WTC11 (cell line): Measurements from ENCODE around the gene CD276. TPM values are rescaled to one million over a fixed set of nuclear protein-coding genes. Genes with fewer than 3 reads are reported as not detected.

Source experiments
- ATAC-seq: fragments of 200-7000 bp; cut with Tn5 transposase; 2 replicates; pipeline ENCODE4 v1.10.0; 2021; ENCODE audit warnings: mild to moderate bottlenecking, moderate library complexity
- CTCF ChIA-PET: fragments of 300-600 bp; sonication (Branson Sonifier 250); formaldehyde crosslinking; loops from one replicate; lab custom pipeline; 2021; ENCODE audit warnings: antibody characterized with exemption; lab: Charles Lee
- POLR2A ChIA-PET: fragments of 350-600 bp; sonication (Branson Sonifier 250); formaldehyde crosslinking; loops from one replicate; lab custom pipeline; 2021; ENCODE audit warnings: antibody characterized with exemption; lab: Charles Lee
- DNase-seq: peaks from one replicate; pipeline ENCODE4 v3.0.0; 2021; ENCODE audit warnings: low spot score
- H3K27ac Mint-ChIP-seq: 2 replicates; pipeline ENCODE4 v1.8.0; 2021; ENCODE audit warnings: mixed read lengths
- H3K27me3 Mint-ChIP-seq: 2 replicates; pipeline ENCODE4 v1.8.0; 2021; ENCODE audit warnings: low read depth, mild to moderate bottlenecking, moderate library complexity, mixed read lengths
- H3K36me3 Mint-ChIP-seq: 2 replicates; pipeline ENCODE4 v1.8.0; 2021; ENCODE audit warnings: mixed read lengths
- H3K4me1 Mint-ChIP-seq: 2 replicates; pipeline ENCODE4 v1.8.0; 2022; ENCODE audit warnings: mixed read lengths
- H3K4me3 Mint-ChIP-seq: 2 replicates; pipeline ENCODE4 v1.8.0; 2021; ENCODE audit warnings: mild to moderate bottlenecking, moderate library complexity, mixed read lengths
- H3K9me3 Mint-ChIP-seq: 2 replicates; pipeline ENCODE4 v1.8.0; 2021; ENCODE audit warnings: mixed read lengths
- FOXK1 ChIP-seq: sonication (generic); formaldehyde crosslinking; IDR thresholded peaks from 2 replicates; pipeline ENCODE4 v1.8.0; 2022; ENCODE audit warnings: mild to moderate bottlenecking, moderate library complexity, missing genetic modification reagents
- FOXP1 ChIP-seq: sonication (generic); formaldehyde crosslinking; IDR thresholded peaks from 2 replicates; pipeline ENCODE4 v1.8.0; 2022; ENCODE audit warnings: missing genetic modification reagents, mild to moderate bottlenecking, moderate library complexity, borderline replicate concordance
- HMGXB4 ChIP-seq: sonication (generic); formaldehyde crosslinking; IDR thresholded peaks from 2 replicates; pipeline ENCODE4 v1.8.1; 2023; ENCODE audit warnings: mild to moderate bottlenecking, moderate library complexity, missing genetic modification reagents
- JAZF1 ChIP-seq: fragments of 250-450 bp; sonication (Bioruptor Pico); IDR thresholded peaks from 2 replicates; pipeline ENCODE4 v1.9.0; 2021; ENCODE audit warnings: moderate library complexity, mild to moderate bottlenecking, inconsistent platforms
- MYBL2 ChIP-seq: sonication (generic); formaldehyde crosslinking; IDR thresholded peaks from 2 replicates; pipeline ENCODE4 v1.8.1; 2023; ENCODE audit warnings: mild to moderate bottlenecking, moderate library complexity, missing genetic modification reagents
- PRRX2 ChIP-seq: fragments of 250-450 bp; sonication (Bioruptor Pico); IDR thresholded peaks from 2 replicates; pipeline ENCODE4 v1.8.0; 2021; ENCODE audit warnings: mild to moderate bottlenecking
- TCF7 ChIP-seq: sonication (generic); formaldehyde crosslinking; IDR thresholded peaks from 2 replicates; pipeline ENCODE4 v1.8.0; 2022; ENCODE audit warnings: mild to moderate bottlenecking, low read depth, missing genetic modification reagents, moderate library complexity
- TEAD1 ChIP-seq: sonication (generic); formaldehyde crosslinking; IDR thresholded peaks from 2 replicates; pipeline ENCODE4 v1.8.0; 2022; ENCODE audit warnings: mild to moderate bottlenecking, missing genetic modification reagents
- ZNF138 ChIP-seq: sonication (generic); formaldehyde crosslinking; conservative IDR thresholded peaks from 2 replicates; pipeline ENCODE4 v1.8.1; 2022; ENCODE audit warnings: mild to moderate bottlenecking, moderate library complexity, missing genetic modification reagents
- ZNF232 ChIP-seq: sonication (generic); formaldehyde crosslinking; IDR thresholded peaks from 2 replicates; pipeline ENCODE4 v1.8.0; 2022; ENCODE audit warnings: mild to moderate bottlenecking, missing genetic modification reagents
- ZNF396 ChIP-seq: fragments of 250-450 bp; sonication (Bioruptor Pico); IDR thresholded peaks from 2 replicates; pipeline ENCODE4 v1.8.0; 2021; ENCODE audit warnings: mild to moderate bottlenecking, moderate library complexity, borderline replicate concordance
- ZNF423 ChIP-seq: fragments of 250-450 bp; sonication (Bioruptor Pico); IDR thresholded peaks from 2 replicates; pipeline ENCODE4 v2.1.2; 2022; ENCODE audit warnings: mild to moderate bottlenecking, moderate library complexity
- total RNA-seq: library from RNA; stranded (reverse); gene quantifications from 3 replicates; pipeline ENCODE4 v1.2.3, GENCODE V29; 2021
- TF ChIP-seq, protein P1 (sequence below): fragments of 250-450 bp; sonication (Bioruptor Pico); IDR thresholded peaks from 2 replicates; pipeline ENCODE4 v1.8.0; 2021; ENCODE audit warnings: mild to moderate bottlenecking
- TF ChIP-seq, protein P2 (sequence below): sonication (generic); formaldehyde crosslinking; IDR thresholded peaks from 2 replicates; pipeline ENCODE4 v1.8.0; 2022; ENCODE audit warnings: mild to moderate bottlenecking, missing genetic modification reagents
- TF ChIP-seq, protein P3 (sequence below): sonication (generic); formaldehyde crosslinking; IDR thresholded peaks from 2 replicates; pipeline ENCODE4 v1.8.1; 2023; ENCODE audit warnings: mild to moderate bottlenecking, missing genetic modification reagents, moderate library complexity
- TF ChIP-seq, protein P4 (sequence below): sonication (generic); formaldehyde crosslinking; IDR thresholded peaks from 2 replicates; pipeline ENCODE4 v1.8.1; 2022; ENCODE audit warnings: missing genetic modification reagents, borderline replicate concordance
- TF ChIP-seq, protein P5 (sequence below): sonication (generic); formaldehyde crosslinking; IDR thresholded peaks from 2 replicates; pipeline ENCODE4 v1.8.0; 2022; ENCODE audit warnings: missing genetic modification reagents
- TF ChIP-seq, protein P6 (sequence below): sonication (generic); formaldehyde crosslinking; IDR thresholded peaks from 2 replicates; pipeline ENCODE4 v1.8.1; 2023; ENCODE audit warnings: mild to moderate bottlenecking, missing genetic modification reagents
- TF ChIP-seq, protein P7 (sequence below): fragments of 250-450 bp; sonication (Bioruptor Pico); IDR thresholded peaks from 2 replicates; pipeline ENCODE4 v1.9.0; 2021; ENCODE audit warnings: mild to moderate bottlenecking

CD276 gene
- total RNA-seq, 1 experiment from 2014 or later: 153 TPM

- TF ChIP-seq ZNF138 (CRISPR knock-in tag) (no peak), TEAD1 (CRISPR knock-in tag) (no peak)
- TF ChIP-seq, protein P1, sequence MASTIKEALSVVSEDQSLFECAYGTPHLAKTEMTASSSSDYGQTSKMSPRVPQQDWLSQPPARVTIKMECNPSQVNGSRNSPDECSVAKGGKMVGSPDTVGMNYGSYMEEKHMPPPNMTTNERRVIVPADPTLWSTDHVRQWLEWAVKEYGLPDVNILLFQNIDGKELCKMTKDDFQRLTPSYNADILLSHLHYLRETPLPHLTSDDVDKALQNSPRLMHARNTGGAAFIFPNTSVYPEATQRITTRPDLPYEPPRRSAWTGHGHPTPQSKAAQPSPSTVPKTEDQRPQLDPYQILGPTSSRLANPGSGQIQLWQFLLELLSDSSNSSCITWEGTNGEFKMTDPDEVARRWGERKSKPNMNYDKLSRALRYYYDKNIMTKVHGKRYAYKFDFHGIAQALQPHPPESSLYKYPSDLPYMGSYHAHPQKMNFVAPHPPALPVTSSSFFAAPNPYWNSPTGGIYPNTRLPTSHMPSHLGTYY: no peak
- TF ChIP-seq, protein P2, sequence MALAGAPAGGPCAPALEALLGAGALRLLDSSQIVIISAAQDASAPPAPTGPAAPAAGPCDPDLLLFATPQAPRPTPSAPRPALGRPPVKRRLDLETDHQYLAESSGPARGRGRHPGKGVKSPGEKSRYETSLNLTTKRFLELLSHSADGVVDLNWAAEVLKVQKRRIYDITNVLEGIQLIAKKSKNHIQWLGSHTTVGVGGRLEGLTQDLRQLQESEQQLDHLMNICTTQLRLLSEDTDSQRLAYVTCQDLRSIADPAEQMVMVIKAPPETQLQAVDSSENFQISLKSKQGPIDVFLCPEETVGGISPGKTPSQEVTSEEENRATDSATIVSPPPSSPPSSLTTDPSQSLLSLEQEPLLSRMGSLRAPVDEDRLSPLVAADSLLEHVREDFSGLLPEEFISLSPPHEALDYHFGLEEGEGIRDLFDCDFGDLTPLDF (CRISPR knock-in tag): no peak
- TF ChIP-seq, protein P3, sequence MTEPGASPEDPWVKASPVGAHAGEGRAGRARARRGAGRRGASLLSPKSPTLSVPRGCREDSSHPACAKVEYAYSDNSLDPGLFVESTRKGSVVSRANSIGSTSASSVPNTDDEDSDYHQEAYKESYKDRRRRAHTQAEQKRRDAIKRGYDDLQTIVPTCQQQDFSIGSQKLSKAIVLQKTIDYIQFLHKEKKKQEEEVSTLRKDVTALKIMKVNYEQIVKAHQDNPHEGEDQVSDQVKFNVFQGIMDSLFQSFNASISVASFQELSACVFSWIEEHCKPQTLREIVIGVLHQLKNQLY (CRISPR knock-in tag): no peak
- TF ChIP-seq, protein P4, sequence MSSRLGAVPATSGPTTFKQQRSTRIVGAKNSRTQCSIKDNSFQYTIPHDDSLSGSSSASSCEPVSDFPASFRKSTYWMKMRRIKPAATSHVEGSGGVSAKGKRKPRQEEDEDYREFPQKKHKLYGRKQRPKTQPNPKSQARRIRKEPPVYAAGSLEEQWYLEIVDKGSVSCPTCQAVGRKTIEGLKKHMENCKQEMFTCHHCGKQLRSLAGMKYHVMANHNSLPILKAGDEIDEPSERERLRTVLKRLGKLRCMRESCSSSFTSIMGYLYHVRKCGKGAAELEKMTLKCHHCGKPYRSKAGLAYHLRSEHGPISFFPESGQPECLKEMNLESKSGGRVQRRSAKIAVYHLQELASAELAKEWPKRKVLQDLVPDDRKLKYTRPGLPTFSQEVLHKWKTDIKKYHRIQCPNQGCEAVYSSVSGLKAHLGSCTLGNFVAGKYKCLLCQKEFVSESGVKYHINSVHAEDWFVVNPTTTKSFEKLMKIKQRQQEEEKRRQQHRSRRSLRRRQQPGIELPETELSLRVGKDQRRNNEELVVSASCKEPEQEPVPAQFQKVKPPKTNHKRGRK (CRISPR knock-in tag): no peak
Observed at GRCh38 chr15:73679180-73679579, 5.0 kb upstream of the CD276 start (continued).

GRCh38 chr15:73679964-73680363, 4.2 kb upstream of the CD276 start:
- ChIA-PET POLR2A (no interaction called here), CTCF (interaction anchor here (1.0 to 5.3 kb wide), 5 partner anchors 8 to 45 kb away, joined by 4 to 98 read pairs (median 13); partner anchors contain the start of gene NPTN)
- H3K36me3 Mint-ChIP-seq: no peaks in the 10 kb centered on the region
- H3K4me1 Mint-ChIP-seq: peaks cover 12% of the 10 kb centered on the region
- DNase-seq: no peak
- H3K9me3 Mint-ChIP-seq: no peaks in the 10 kb centered on the region
- no peak overlapping the region for H3K27ac Mint-ChIP-seq
- no peak overlapping the region for H3K4me3 Mint-ChIP-seq
- no peaks in the 10 kb centered on the region for H3K27me3 Mint-ChIP-seq
- ATAC-seq: no peak
- TF ChIP-seq FOXP1 (CRISPR knock-in tag): no peak
- no peak for TF ChIP-seq PRRX2
- no peak for TF ChIP-seq ZNF396
- TF ChIP-seq, protein P5, sequence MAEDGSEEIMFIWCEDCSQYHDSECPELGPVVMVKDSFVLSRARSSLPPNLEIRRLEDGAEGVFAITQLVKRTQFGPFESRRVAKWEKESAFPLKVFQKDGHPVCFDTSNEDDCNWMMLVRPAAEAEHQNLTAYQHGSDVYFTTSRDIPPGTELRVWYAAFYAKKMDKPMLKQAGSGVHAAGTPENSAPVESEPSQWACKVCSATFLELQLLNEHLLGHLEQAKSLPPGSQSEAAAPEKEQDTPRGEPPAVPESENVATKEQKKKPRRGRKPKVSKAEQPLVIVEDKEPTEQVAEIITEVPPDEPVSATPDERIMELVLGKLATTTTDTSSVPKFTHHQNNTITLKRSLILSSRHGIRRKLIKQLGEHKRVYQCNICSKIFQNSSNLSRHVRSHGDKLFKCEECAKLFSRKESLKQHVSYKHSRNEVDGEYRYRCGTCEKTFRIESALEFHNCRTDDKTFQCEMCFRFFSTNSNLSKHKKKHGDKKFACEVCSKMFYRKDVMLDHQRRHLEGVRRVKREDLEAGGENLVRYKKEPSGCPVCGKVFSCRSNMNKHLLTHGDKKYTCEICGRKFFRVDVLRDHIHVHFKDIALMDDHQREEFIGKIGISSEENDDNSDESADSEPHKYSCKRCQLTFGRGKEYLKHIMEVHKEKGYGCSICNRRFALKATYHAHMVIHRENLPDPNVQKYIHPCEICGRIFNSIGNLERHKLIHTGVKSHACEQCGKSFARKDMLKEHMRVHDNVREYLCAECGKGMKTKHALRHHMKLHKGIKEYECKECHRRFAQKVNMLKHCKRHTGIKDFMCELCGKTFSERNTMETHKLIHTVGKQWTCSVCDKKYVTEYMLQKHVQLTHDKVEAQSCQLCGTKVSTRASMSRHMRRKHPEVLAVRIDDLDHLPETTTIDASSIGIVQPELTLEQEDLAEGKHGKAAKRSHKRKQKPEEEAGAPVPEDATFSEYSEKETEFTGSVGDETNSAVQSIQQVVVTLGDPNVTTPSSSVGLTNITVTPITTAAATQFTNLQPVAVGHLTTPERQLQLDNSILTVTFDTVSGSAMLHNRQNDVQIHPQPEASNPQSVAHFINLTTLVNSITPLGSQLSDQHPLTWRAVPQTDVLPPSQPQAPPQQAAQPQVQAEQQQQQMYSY (CRISPR knock-in tag): no peak
- TF ChIP-seq ZNF423 (CRISPR knock-in tag): no peak
- TF ChIP-seq JAZF1 (CRISPR knock-in tag): no peak
- no peak for TF ChIP-seq TCF7 (CRISPR knock-in tag)
- TF ChIP-seq, protein P6, sequence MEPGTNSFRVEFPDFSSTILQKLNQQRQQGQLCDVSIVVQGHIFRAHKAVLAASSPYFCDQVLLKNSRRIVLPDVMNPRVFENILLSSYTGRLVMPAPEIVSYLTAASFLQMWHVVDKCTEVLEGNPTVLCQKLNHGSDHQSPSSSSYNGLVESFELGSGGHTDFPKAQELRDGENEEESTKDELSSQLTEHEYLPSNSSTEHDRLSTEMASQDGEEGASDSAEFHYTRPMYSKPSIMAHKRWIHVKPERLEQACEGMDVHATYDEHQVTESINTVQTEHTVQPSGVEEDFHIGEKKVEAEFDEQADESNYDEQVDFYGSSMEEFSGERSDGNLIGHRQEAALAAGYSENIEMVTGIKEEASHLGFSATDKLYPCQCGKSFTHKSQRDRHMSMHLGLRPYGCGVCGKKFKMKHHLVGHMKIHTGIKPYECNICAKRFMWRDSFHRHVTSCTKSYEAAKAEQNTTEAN (CRISPR knock-in tag): no peak

- POLR2A ChIA-PET: no interaction called here
- H3K27ac Mint-ChIP-seq: no peak overlapping the region
- CTCF ChIA-PET: interaction anchor here (2.6 to 5.3 kb wide), 2 partner anchors 11 to 18 kb away, joined by 10 to 98 read pairs; no protein-coding TSS in a partner anchor
- ATAC-seq (no peak), DNase-seq (no peak)
- no peaks in the 10 kb centered on the region for H3K36me3 Mint-ChIP-seq
- peaks cover 17% of the 10 kb centered on the region for H3K4me1 Mint-ChIP-seq
- no peak overlapping the region for H3K4me3 Mint-ChIP-seq
- no peaks in the 10 kb centered on the region for H3K9me3 Mint-ChIP-seq
- H3K27me3 Mint-ChIP-seq: no peaks in the 10 kb centered on the region
- TF ChIP-seq, protein P7, sequence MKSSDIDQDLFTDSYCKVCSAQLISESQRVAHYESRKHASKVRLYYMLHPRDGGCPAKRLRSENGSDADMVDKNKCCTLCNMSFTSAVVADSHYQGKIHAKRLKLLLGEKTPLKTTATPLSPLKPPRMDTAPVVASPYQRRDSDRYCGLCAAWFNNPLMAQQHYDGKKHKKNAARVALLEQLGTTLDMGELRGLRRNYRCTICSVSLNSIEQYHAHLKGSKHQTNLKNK (CRISPR knock-in tag): no peak
- TF ChIP-seq ZNF232: no peak
- TF ChIP-seq HMGXB4 (CRISPR knock-in tag): no peak
- no peak for TF ChIP-seq MYBL2 (CRISPR knock-in tag)
- TF ChIP-seq FOXK1: no peak
Observed at GRCh38 chr15:73680549-73680948, 3.6 kb upstream of the CD276 start.
